K562 (cell line): ENCODE measurements around the gene SLC25A5. TPM values are rescaled to one million over a fixed set of nuclear protein-coding genes. Genes with fewer than 3 reads are reported as not detected.

Source experiments
- ATAC-seq: fragments of 200-7000 bp; cut with Tn5 transposase; 3 replicates; pipeline ENCODE4 v1.9.1; 2020; ENCODE audit warnings: moderate library complexity
- BruUV-seq: library from RNA; stranded (reverse); fragments of 400-500 nt; replicated peaks from 2 replicates; lab custom pipeline; 2021; lab: Mats Ljungman, UMichigan
- CTCF ChIA-PET: fragments of 300-600 bp; formaldehyde crosslinking; extraction: SDS; loops from one replicate; lab custom pipeline; 2021; ENCODE audit warnings: low intra/inter-chr PET ratio; lab: Yijun Ruan, JAX
- POLR2A ChIA-PET: fragments of 300-600, 350-650 bp; sonication (Branson Sonifier 250); formaldehyde crosslinking; extraction: SDS; loops from one replicate; lab custom pipeline; 2021; ENCODE audit warnings: antibody characterized with exemption, inconsistent platforms; lab: Yijun Ruan, JAX
- DNase-seq, 4 experiments: peaks; one replicate each; pipeline versions ENCODE4 v3.0.0 to v3.0.0-alpha.2; 2011 to 2018; ENCODE audit warnings: low spot score in 3 of 4, mixed read lengths in 3 of 4; ENCODE audit errors: extremely low read depth in 1 of 4
- FAIRE-seq: peaks from 2 replicates; lab custom pipeline; 2011; peaks lifted over from hg19 to GRCh38; lab: Jason Lieb, UNC
- H2AFZ ChIP-seq: 2 replicates; pipeline ENCODE4 v1.6.0; 2011; ENCODE audit warnings: low read depth, low read length, control low read depth, inconsistent platforms
- H3K27ac ChIP-seq: fragments of 200-600 bp; 3 replicates; pipeline ENCODE4 v1.8.0; 2011; ENCODE audit warnings: low read depth, mild to moderate bottlenecking, control low read depth, inconsistent platforms, low read length, moderate library complexity, mixed read lengths; ENCODE audit errors: extremely low read depth
- H3K27me3 ChIP-seq, 2 experiments: fragments of 300-600 bp in 1 of 2; 2 replicates in 1 of 2; 3 replicates in 1 of 2; pipeline versions ENCODE4 v1.6.0 to v1.8.0; 2011; ENCODE audit warnings: inconsistent platforms in 2 of 2, low read length in 2 of 2, mild to moderate bottlenecking in 1 of 2, mixed read lengths in 1 of 2, moderate library complexity in 1 of 2; ENCODE audit not compliant: control insufficient read depth in 2 of 2, insufficient read depth in 2 of 2
- H3K36me3 ChIP-seq: fragments of 300-600 bp; 3 replicates; pipeline ENCODE4 v1.8.0; 2011; ENCODE audit warnings: mild to moderate bottlenecking, low read length, inconsistent platforms; ENCODE audit not compliant: control insufficient read depth, insufficient read depth
- H3K4me1 ChIP-seq, 2 experiments: fragments of 200-600 bp in 1 of 2; replicated peaks in 1 of 2; 2 replicates in 1 of 2; 3 replicates in 1 of 2; pipeline versions ENCODE4 v1.5.1 to v1.8.0; 2011; ENCODE audit warnings: inconsistent platforms in 2 of 2, low read length in 2 of 2, mild to moderate bottlenecking in 1 of 2, mixed read lengths in 1 of 2, moderate library complexity in 1 of 2; ENCODE audit not compliant: control insufficient read depth in 2 of 2, insufficient read depth in 2 of 2
- H3K4me2 ChIP-seq: 2 replicates; pipeline ENCODE4 v1.6.1; 2011; ENCODE audit warnings: low read length, control low read depth, inconsistent platforms, mixed read lengths; ENCODE audit not compliant: insufficient read depth
- H3K4me3 ChIP-seq: fragments of 200-600 bp; sonication (generic), shearing (Covaris generic); 2 replicates; pipeline ENCODE4 v1.5.1; 2016; ENCODE audit warnings: control low read depth, inconsistent platforms
- H3K79me2 ChIP-seq: fragments of 200-600 bp; 3 replicates; pipeline ENCODE4 v1.8.0; 2011; ENCODE audit warnings: low read length, inconsistent platforms; ENCODE audit not compliant: control insufficient read depth, insufficient read depth
- H3K9ac ChIP-seq, 2 experiments: 2 replicates each; pipeline versions ENCODE4 v1.6.0 to v1.6.1; 2011; ENCODE audit warnings: low read depth in 2 of 2, low read length in 2 of 2, control low read depth in 1 of 2, inconsistent platforms in 1 of 2, mild to moderate bottlenecking in 1 of 2, mixed read lengths in 1 of 2; ENCODE audit not compliant: insufficient read depth in 1 of 2
- H3K9me1 ChIP-seq: one replicate; pipeline ENCODE4 v1.6.0; 2011; ENCODE audit warnings: inconsistent platforms, mild to moderate bottlenecking, low read length, moderate library complexity; ENCODE audit not compliant: control insufficient read depth, insufficient read depth
- H3K9me3 ChIP-seq: replicated peaks from 2 replicates; pipeline ENCODE4 v1.5.1; 2011; ENCODE audit warnings: low read depth, low read length, inconsistent platforms; ENCODE audit not compliant: control insufficient read depth, insufficient read depth
- H4K20me1 ChIP-seq: replicated peaks from 2 replicates; pipeline ENCODE4 v1.6.1; 2011; ENCODE audit warnings: low read length, inconsistent platforms, mixed read lengths; ENCODE audit not compliant: control insufficient read depth, insufficient read depth
- CBX1 ChIP-seq: sonication (generic); IDR thresholded peaks from 2 replicates; pipeline ENCODE4 v1.6.1; 2016; ENCODE audit warnings: antibody characterized with exemption, low read depth, mild to moderate bottlenecking
- CHD4 ChIP-seq: fragments of 200-600 bp; sonication (generic); IDR thresholded peaks from 3 replicates; pipeline ENCODE4 v1.6.1; 2012; ENCODE audit warnings: low read depth, mild to moderate bottlenecking, mixed read lengths, low read length, inconsistent platforms; ENCODE audit not compliant: insufficient read depth, insufficient replicate concordance, poor library complexity, severe bottlenecking
- HCFC1 ChIP-seq: IDR thresholded peaks from 2 replicates; pipeline ENCODE4 v1.6.1; 2012; ENCODE audit warnings: low read depth, low read length, improper control_type of control experiment
- MEF2A ChIP-seq: IDR thresholded peaks from 2 replicates; pipeline ENCODE4 v1.6.1; 2011; ENCODE audit warnings: low read depth, mild to moderate bottlenecking, low read length, moderate library complexity; ENCODE audit not compliant: control insufficient read depth
- MIER1 ChIP-seq: fragments of 450-650 bp; IDR thresholded peaks from 2 replicates; pipeline ENCODE4 v1.6.1; 2016; ENCODE audit warnings: antibody characterized with exemption, mild to moderate bottlenecking, low read depth
- MTA1 ChIP-seq: fragments of 450-650 bp; IDR thresholded peaks from 2 replicates; pipeline ENCODE4 v1.6.1; 2017; ENCODE audit warnings: borderline replicate concordance
- NCOA1 ChIP-seq: fragments of 450-650 bp; IDR thresholded peaks from 2 replicates; pipeline ENCODE4 v1.6.1; 2016; ENCODE audit warnings: low read depth
- NFRKB ChIP-seq: fragments of 450-650 bp; IDR thresholded peaks from 2 replicates; pipeline ENCODE4 v1.6.1; 2016; ENCODE audit warnings: low read depth
- RNF2 ChIP-seq: sonication (generic); IDR thresholded peaks from 2 replicates; pipeline ENCODE4 v1.6.1; 2016
- YBX1 ChIP-seq: fragments of 450-650 bp; IDR thresholded peaks from 2 replicates; pipeline ENCODE4 v1.7.1; 2016; ENCODE audit warnings: mild to moderate bottlenecking
- ZBED1 ChIP-seq: IDR thresholded peaks from 2 replicates; pipeline ENCODE4 v1.6.1; 2014
- ZBTB2 ChIP-seq: fragments of 450-650 bp; IDR thresholded peaks from 2 replicates; pipeline ENCODE4 v1.6.1; 2016; ENCODE audit warnings: antibody characterized with exemption
- ZNF644 ChIP-seq: fragments of 200-800 bp; sonication (Bioruptor generic); IDR thresholded peaks from 2 replicates; pipeline ENCODE4 v1.6.1; 2016; ENCODE audit warnings: low read depth, missing genetic modification characterization, missing compliant biosample characterization
- WGBS: fragments of 100-300 bp; shearing (Covaris generic); methylation state at CpG from one replicate; pipeline ENCODE4 v1.1.6; 2016; ENCODE audit warnings: low coverage, mixed read lengths; ENCODE audit not compliant: insufficient coverage; ENCODE audit errors: missing lambda C conversion rate; 5-methylcytosine and 5-hydroxymethylcytosine counted together
- in situ Hi-C: fragments of 300-500 bp; cut with MboI; formaldehyde crosslinking; loops from 4 replicates; pipeline ENCODE4 v1.15.0; 2018; ENCODE audit warnings: inconsistent platforms, mixed read lengths
- intact Hi-C: fragments of 100-400 bp; cut with micrococcal nuclease; formaldehyde crosslinking; loops from 2 replicates; pipeline ENCODE4 v1.14.2; 2022
- polyA plus RNA-seq, 8 experiments: library from polyadenylated mRNA; depleted of rRNA in 4 of 8; stranded (reverse) in 5 of 8; unstranded in 3 of 8; fragments of >200 nt; fragmentation: Nextera tagmentation in 2 of 8; fragmentation: Illumina TruSeq in 1 of 8; extraction: Ambion mirVana in 2 of 8; extraction: Trizol in 1 of 8; gene quantifications; 2 replicates each; pipeline versions ENCODE4 v1.2.1 to v1.2.3, GENCODE V29; 2011 to 2014; ENCODE audit warnings: inconsistent platforms in 1 of 8, missing spikeins in 1 of 8
- total RNA-seq, 7 experiments: library from RNA; depleted of rRNA in 6 of 7; stranded (reverse); fragments of >200 nt in 6 of 7; fragmentation: Illumina TruSeq in 2 of 7; extraction: Trizol in 2 of 7; gene quantifications; 2 replicates each; pipeline versions ENCODE4 v1.2.1 to v1.2.3, GENCODE V29; 2011 to 2021; ENCODE audit warnings: low replicate concordance in 1 of 7
- TF ChIP-seq, protein P1 (sequence below), 2 experiments: fragments of 150-350 bp in 1 of 2; IDR thresholded peaks; 2 replicates each; pipeline ENCODE4 v1.6.1; 2012 to 2016; ENCODE audit warnings: low read depth in 2 of 2, low read length in 2 of 2, mild to moderate bottlenecking in 1 of 2, moderate library complexity in 1 of 2
- TF ChIP-seq, protein P2 (sequence below), 2 experiments: fragments of 450-650 bp in 1 of 2; IDR thresholded peaks; 2 replicates each; pipeline ENCODE4 v1.6.1; 2011 to 2017; ENCODE audit warnings: low read depth in 2 of 2, antibody characterized with exemption in 1 of 2, borderline replicate concordance in 1 of 2, low read length in 1 of 2, mild to moderate bottlenecking in 1 of 2, mixed read lengths in 1 of 2; ENCODE audit not compliant: control insufficient read depth in 1 of 2

SLC25A5 gene
- total and polyA plus RNA-seq, 9 of the 15 experiments (the other 6 are each of a cell fraction or from before 2014, with no cell fraction given): 470 to 5,247 (median 596) TPM

- Histone ChIP-seq H3K4me1 (peaks cover 9 to 12% of the 10 kb centered on the region in 2 experiments; a peak in 4 of 5 replicates), H3K27ac (no peak overlapping the region), H3K9me3 (no peaks in the 10 kb centered on the region), H3K4me2 (no peak overlapping the region), H3K9me1 (no peaks in the 10 kb centered on the region), H3K9ac (no peak overlapping the region), H2AFZ (no peak overlapping the region), H3K27me3 (no peaks in the 10 kb centered on the region), H3K4me3 (no peak overlapping the region), H3K36me3 (0 out of 3 replicates have a peak, but pooled peaks cover 3% of the 10 kb centered on the region), H3K79me2 (no peaks in the 10 kb centered on the region), H4K20me1 (0 out of 2 replicates have a peak, but pooled peaks cover under 1% of the 10 kb centered on the region)
- POLR2A ChIA-PET: no interaction called here
- 75% methylated on average over 10 of the region's 14 CpGs for whole genome bisulfite sequencing
- no TSS peak for BruUV-seq
- CTCF ChIA-PET: no interaction called here
- in situ Hi-C loops: no loop called here
- DNase-seq (no peak), ATAC-seq (no peak), FAIRE-seq (no peak)
- intact Hi-C loops: no loop called here
- TF ChIP-seq CBX1 (peak; percentile 93; the same call in 1 of the 2 replicates), CHD4 (no peak), ZBED1 (peak; percentile 72; the same call in 1 of the 2 replicates), YBX1 (no peak), ZBTB2 (no peak), NFRKB (no peak), HCFC1 (0 out of 2 replicates have a peak, but pooled peaks have one; percentile 8), NCOA1 (no peak), MTA1 (no peak), RNF2 (0 out of 2 replicates have a peak, but pooled peaks have one; percentile 29), MIER1 (no peak), ZNF644 (tag) (no peak), MEF2A (no peak)
- TF ChIP-seq, protein P1, sequence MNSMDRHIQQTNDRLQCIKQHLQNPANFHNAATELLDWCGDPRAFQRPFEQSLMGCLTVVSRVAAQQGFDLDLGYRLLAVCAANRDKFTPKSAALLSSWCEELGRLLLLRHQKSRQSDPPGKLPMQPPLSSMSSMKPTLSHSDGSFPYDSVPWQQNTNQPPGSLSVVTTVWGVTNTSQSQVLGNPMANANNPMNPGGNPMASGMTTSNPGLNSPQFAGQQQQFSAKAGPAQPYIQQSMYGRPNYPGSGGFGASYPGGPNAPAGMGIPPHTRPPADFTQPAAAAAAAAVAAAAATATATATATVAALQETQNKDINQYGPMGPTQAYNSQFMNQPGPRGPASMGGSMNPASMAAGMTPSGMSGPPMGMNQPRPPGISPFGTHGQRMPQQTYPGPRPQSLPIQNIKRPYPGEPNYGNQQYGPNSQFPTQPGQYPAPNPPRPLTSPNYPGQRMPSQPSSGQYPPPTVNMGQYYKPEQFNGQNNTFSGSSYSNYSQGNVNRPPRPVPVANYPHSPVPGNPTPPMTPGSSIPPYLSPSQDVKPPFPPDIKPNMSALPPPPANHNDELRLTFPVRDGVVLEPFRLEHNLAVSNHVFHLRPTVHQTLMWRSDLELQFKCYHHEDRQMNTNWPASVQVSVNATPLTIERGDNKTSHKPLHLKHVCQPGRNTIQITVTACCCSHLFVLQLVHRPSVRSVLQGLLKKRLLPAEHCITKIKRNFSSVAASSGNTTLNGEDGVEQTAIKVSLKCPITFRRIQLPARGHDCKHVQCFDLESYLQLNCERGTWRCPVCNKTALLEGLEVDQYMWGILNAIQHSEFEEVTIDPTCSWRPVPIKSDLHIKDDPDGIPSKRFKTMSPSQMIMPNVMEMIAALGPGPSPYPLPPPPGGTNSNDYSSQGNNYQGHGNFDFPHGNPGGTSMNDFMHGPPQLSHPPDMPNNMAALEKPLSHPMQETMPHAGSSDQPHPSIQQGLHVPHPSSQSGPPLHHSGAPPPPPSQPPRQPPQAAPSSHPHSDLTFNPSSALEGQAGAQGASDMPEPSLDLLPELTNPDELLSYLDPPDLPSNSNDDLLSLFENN (IDR thresholded peaks at IDR 0.05; ENCODE audit: low read depth in 2 of 2, low read length in 2 of 2): peak in 1 of 2 experiments; percentile 70; a peak in 1 of 4 replicates
- TF ChIP-seq, protein P2, sequence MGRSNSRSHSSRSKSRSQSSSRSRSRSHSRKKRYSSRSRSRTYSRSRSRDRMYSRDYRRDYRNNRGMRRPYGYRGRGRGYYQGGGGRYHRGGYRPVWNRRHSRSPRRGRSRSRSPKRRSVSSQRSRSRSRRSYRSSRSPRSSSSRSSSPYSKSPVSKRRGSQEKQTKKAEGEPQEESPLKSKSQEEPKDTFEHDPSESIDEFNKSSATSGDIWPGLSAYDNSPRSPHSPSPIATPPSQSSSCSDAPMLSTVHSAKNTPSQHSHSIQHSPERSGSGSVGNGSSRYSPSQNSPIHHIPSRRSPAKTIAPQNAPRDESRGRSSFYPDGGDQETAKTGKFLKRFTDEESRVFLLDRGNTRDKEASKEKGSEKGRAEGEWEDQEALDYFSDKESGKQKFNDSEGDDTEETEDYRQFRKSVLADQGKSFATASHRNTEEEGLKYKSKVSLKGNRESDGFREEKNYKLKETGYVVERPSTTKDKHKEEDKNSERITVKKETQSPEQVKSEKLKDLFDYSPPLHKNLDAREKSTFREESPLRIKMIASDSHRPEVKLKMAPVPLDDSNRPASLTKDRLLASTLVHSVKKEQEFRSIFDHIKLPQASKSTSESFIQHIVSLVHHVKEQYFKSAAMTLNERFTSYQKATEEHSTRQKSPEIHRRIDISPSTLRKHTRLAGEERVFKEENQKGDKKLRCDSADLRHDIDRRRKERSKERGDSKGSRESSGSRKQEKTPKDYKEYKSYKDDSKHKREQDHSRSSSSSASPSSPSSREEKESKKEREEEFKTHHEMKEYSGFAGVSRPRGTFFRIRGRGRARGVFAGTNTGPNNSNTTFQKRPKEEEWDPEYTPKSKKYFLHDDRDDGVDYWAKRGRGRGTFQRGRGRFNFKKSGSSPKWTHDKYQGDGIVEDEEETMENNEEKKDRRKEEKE (IDR thresholded peaks at IDR 0.05; ENCODE audit: borderline replicate concordance in 1 of 2, control insufficient read depth in 1 of 2, low read depth in 2 of 2, low read length in 1 of 2): 0 out of 4 replicates have a peak, but pooled peaks of 1 of the 2 experiments have one; percentile 57
These were observed 44.6 kb upstream of the SLC25A5 start for GRCh38 chrX:119423631-119424030.
